GM12878 (cell line): ENCODE data around the gene CCNT2. TPM values are rescaled to one million over a fixed set of nuclear protein-coding genes. Genes with fewer than 3 reads are reported as not detected.

Source experiments
- ATF2 ChIP-seq: IDR thresholded peaks from 2 replicates; pipeline ENCODE4 v1.6.1; 2012; ENCODE audit warnings: low read length, inconsistent platforms
- ATF7 ChIP-seq: fragments of 450-650 bp; IDR thresholded peaks from 2 replicates; pipeline ENCODE4 v1.6.1; 2016; ENCODE audit warnings: low read depth, mild to moderate bottlenecking
- BACH1 ChIP-seq: fragments of 450-650 bp; IDR thresholded peaks from 2 replicates; pipeline ENCODE4 v1.6.1; 2017; ENCODE audit warnings: mild to moderate bottlenecking, borderline replicate concordance
- CBX3 ChIP-seq: fragments of 200-600 bp; sonication (generic); IDR thresholded peaks from 2 replicates; pipeline ENCODE4 v1.6.1; 2016; ENCODE audit warnings: low read depth, borderline replicate concordance
- DPF2 ChIP-seq: fragments of 450-650 bp; IDR thresholded peaks from 2 replicates; pipeline ENCODE4 v1.6.1; 2017; ENCODE audit warnings: mild to moderate bottlenecking
- EED ChIP-seq: sonication (generic); IDR thresholded peaks from 2 replicates; pipeline ENCODE4 v1.6.1; 2016; ENCODE audit warnings: antibody characterized with exemption, low read depth
- ELK1 ChIP-seq: IDR thresholded peaks from 2 replicates; pipeline ENCODE4 v1.6.1; 2012; ENCODE audit warnings: low read depth, low read length, improper control_type of control experiment
- ESRRA ChIP-seq: IDR thresholded peaks from 2 replicates; pipeline ENCODE4 v1.6.1; 2012; ENCODE audit warnings: mild to moderate bottlenecking, low read length, improper control_type of control experiment
- ETV6 ChIP-seq, 2 experiments: fragments of 450-650 bp in 1 of 2; IDR thresholded peaks in 1 of 2; conservative IDR thresholded peaks in 1 of 2; 2 replicates each; pipeline ENCODE4 v1.6.1; 2014; ENCODE audit warnings: antibody characterized with exemption in 1 of 2, borderline replicate concordance in 1 of 2, low read depth in 1 of 2, mild to moderate bottlenecking in 1 of 2, moderate library complexity in 1 of 2
- GATAD2B ChIP-seq: fragments of 450-650 bp; conservative IDR thresholded peaks from 2 replicates; pipeline ENCODE4 v1.6.1; 2017; ENCODE audit warnings: low read depth, mild to moderate bottlenecking, moderate library complexity
- HDGF ChIP-seq: fragments of 450-650 bp; IDR thresholded peaks from 2 replicates; pipeline ENCODE4 v1.6.1; 2016; ENCODE audit warnings: antibody characterized with exemption
- IKZF2 ChIP-seq, 2 experiments: fragments of 450-650 bp; IDR thresholded peaks; 2 replicates each; pipeline ENCODE4 v1.6.1; 2017; ENCODE audit warnings: mild to moderate bottlenecking in 2 of 2, moderate library complexity in 2 of 2
- IRF4 ChIP-seq: IDR thresholded peaks from 2 replicates; pipeline ENCODE4 v1.6.1; 2011; ENCODE audit warnings: low read depth, low read length
- MTA2 ChIP-seq: fragments of 450-650 bp; IDR thresholded peaks from 2 replicates; pipeline ENCODE4 v1.6.1; 2016; ENCODE audit warnings: low read depth, mild to moderate bottlenecking, moderate library complexity
- MTA3 ChIP-seq: IDR thresholded peaks from 2 replicates; pipeline ENCODE4 v1.6.1; 2012; ENCODE audit warnings: low read length, inconsistent platforms, borderline replicate concordance
- MYC ChIP-seq: IDR thresholded peaks from 2 replicates; pipeline ENCODE4 v1.6.1; 2011; ENCODE audit warnings: mild to moderate bottlenecking, low read length, moderate library complexity, inconsistent platforms; ENCODE audit not compliant: insufficient read depth, insufficient replicate concordance, insufficient read length, severe bottlenecking
- NFIC ChIP-seq: IDR thresholded peaks from 2 replicates; pipeline ENCODE4 v1.6.1; 2012; ENCODE audit warnings: low read depth, mild to moderate bottlenecking, inconsistent platforms, low read length, moderate library complexity
- NFYA ChIP-seq: IDR thresholded peaks from 2 replicates; pipeline ENCODE4 v1.6.1; 2011; ENCODE audit warnings: low read depth, mild to moderate bottlenecking, low read length, improper control_type of control experiment, borderline replicate concordance
- POLR2A ChIP-seq: IDR thresholded peaks from 2 replicates; pipeline ENCODE4 v1.6.1; 2011; ENCODE audit warnings: low read depth, mild to moderate bottlenecking, low read length
- RELB ChIP-seq: fragments of 450-650 bp; IDR thresholded peaks from 2 replicates; pipeline ENCODE4 v1.6.1; 2017; ENCODE audit warnings: low read depth, mild to moderate bottlenecking, moderate library complexity
- SMC3 ChIP-seq: IDR thresholded peaks from 2 replicates; pipeline ENCODE4 v1.6.1; 2011; ENCODE audit warnings: low read length, improper control_type of control experiment, borderline replicate concordance
- STAT1 ChIP-seq: fragments of 450-650 bp; conservative IDR thresholded peaks from 2 replicates; pipeline ENCODE4 v1.6.1; 2014; ENCODE audit warnings: antibody characterized with exemption, mild to moderate bottlenecking
- SUZ12 ChIP-seq: fragments of 200-600 bp; sonication (generic); IDR thresholded peaks from one replicate; pipeline ENCODE4 v1.6.1; 2018; ENCODE audit warnings: antibody characterized with exemption, mild to moderate bottlenecking; ENCODE audit not compliant: unreplicated experiment
- TAF1 ChIP-seq: IDR thresholded peaks from 2 replicates; pipeline ENCODE4 v1.6.1; 2011; ENCODE audit warnings: mild to moderate bottlenecking, low read depth, low read length, borderline replicate concordance
- WRNIP1 ChIP-seq: IDR thresholded peaks from 2 replicates; pipeline ENCODE4 v1.6.1; 2011; ENCODE audit warnings: low read depth, low read length, improper control_type of control experiment, borderline replicate concordance
- ZNF622 ChIP-seq: fragments of 450-650 bp; IDR thresholded peaks from 2 replicates; pipeline ENCODE4 v1.6.1; 2017; ENCODE audit warnings: mild to moderate bottlenecking, inconsistent platforms
- polyA plus RNA-seq, 11 experiments: library from polyadenylated mRNA; depleted of rRNA in 4 of 11; unstranded in 6 of 11; stranded (reverse) in 5 of 11; fragments of >200 nt; fragmentation: Nextera tagmentation in 4 of 11; fragmentation: Illumina TruSeq in 1 of 11; extraction: Ambion mirVana in 4 of 11; extraction: Trizol in 1 of 11; gene quantifications; 1 replicate in 1 of 11; 2 replicates in 10 of 11; pipeline versions ENCODE4 v1.2.1 to v1.2.3, GENCODE V29; 2011 to 2016; ENCODE audit warnings: inconsistent platforms in 2 of 11, missing spikeins in 2 of 11, low read depth in 1 of 11
- total RNA-seq, 4 experiments: library from RNA; depleted of rRNA in 3 of 4; stranded (reverse); fragments of >200 nt in 3 of 4; fragmentation: Illumina TruSeq in 1 of 4; extraction: Trizol in 1 of 4; gene quantifications; 2 replicates each; pipeline versions ENCODE4 v1.2.1 to v1.2.3, GENCODE V29; 2013 to 2021
- TF ChIP-seq, protein P1 (sequence below): fragments of 450-650 bp; formaldehyde crosslinking; IDR thresholded peaks from 2 replicates; pipeline ENCODE4 v1.4.0; 2022; ENCODE audit warnings: mild to moderate bottlenecking, moderate library complexity

The CCNT2 gene
- total and polyA plus RNA-seq, 10 of the 15 experiments (the other 5 are each of a cell fraction or from before 2014, with no cell fraction given) = 6.0 to 25.6 (median 20.0) TPM

DNA sequence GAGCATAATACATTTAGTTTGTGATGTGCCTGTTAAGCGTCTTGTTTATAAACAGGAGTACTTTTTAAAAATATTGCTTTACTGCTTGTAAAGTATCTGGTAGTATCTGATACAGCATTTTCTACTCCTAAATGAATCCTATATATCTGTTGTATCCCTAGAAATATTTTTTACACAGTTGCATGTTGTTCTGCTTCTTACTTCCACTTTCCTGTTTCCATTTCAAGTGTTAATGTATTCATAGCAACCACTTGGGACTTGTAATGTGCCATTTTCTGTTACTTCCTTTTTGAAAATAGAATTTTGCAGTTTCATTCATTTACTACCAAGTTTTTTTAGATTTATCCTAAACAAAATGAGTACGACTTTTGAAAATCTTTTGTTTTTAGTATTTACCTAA is 24.9 kb downstream of the CCNT2 start (continued):
- TF ChIP-seq MYC (no peak), BACH1 (no peak), GATAD2B (no peak), NFYA (no peak), CBX3 (no peak), ESRRA (no peak), POLR2A (no peak), ZNF622 (no peak), EED (no peak), MTA2 (no peak), ETV6 (conservative IDR thresholded peaks at IDR 0.05 in 1 of 2, IDR thresholded peaks at IDR 0.05 in 1 of 2; ENCODE audit: borderline replicate concordance in 1 of 2, low read depth in 1 of 2) (peak in 1 of 2 experiments; percentile 21; a peak in 1 of 4 replicates), MTA3 (no peak), WRNIP1 (no peak), TAF1 (no peak), DPF2 (no peak), HDGF (no peak), STAT1 (no peak), RELB (peak; percentile 41; the same call in 1 of the 2 replicates), IKZF2 (IDR thresholded peaks at IDR 0.05) (peak in 1 of 2 experiments; percentile 52; a peak in 2 of 4 replicates), ATF2 (0 out of 2 replicates have a peak, but pooled peaks have one; percentile 21), ATF7 (peak; percentile 42; the same call in 1 of the 2 replicates), IRF4 (no peak), NFIC (no peak), SUZ12 (no peak), SMC3 (no peak), ELK1 (no peak)
- TF ChIP-seq, protein P1, sequence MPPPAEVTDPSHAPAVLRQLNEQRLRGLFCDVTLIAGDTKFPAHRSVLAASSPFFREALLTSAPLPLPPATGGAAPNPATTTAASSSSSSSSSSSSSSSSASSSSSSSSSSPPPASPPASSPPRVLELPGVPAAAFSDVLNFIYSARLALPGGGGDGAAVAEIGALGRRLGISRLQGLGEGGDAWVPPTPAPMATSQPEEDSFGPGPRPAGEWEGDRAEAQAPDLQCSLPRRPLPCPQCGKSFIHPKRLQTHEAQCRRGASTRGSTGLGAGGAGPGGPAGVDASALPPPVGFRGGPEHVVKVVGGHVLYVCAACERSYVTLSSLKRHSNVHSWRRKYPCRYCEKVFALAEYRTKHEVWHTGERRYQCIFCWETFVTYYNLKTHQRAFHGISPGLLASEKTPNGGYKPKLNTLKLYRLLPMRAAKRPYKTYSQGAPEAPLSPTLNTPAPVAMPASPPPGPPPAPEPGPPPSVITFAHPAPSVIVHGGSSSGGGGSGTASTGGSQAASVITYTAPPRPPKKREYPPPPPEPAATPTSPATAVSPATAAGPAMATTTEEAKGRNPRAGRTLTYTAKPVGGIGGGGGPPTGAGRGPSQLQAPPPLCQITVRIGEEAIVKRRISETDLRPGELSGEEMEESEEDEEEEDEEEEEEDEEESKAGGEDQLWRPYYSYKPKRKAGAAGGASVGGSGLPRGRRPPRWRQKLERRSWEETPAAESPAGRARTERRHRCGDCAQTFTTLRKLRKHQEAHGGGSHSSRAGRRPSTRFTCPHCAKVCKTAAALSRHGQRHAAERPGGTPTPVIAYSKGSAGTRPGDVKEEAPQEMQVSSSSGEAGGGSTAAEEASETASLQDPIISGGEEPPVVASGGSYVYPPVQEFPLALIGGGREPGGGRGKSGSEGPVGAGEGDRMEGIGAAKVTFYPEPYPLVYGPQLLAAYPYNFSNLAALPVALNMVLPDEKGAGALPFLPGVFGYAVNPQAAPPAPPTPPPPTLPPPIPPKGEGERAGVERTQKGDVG (CRISPR knock-in tag) = no peak
